ENCODE data around the gene SYNE1.

DNA sequence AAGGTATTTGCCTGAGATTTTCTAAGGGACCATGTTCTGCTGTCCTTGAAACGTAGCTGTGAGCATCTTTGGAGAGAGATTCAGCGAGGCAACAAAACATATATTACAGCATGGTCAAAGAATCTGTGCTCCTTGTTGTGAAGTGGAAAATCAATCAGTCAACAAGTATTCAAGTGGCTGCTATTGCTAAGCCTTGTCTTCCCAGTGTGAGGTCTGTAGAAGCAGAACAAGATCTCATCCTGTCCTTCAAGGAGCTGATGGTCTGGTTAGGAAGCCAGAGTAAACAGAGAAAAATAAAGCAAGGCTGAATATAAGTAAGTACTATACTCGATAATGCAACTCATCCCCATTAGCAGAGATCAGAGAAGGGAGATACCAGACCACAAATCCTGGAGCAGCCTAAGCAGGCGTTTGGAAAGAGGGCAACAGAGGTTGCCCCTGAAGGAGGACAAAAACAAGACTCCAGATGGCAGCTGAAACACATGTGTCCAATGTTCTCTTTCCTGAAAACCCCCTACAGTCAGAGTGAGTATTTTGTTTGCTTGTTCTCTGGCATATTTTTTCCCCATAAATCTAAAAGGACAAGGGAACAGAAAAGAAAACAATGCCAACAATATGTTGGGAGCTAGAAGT lies 392.0 kb downstream of the SYNE1 start:
- no peak for TF ChIP-seq POLR2A (IDR thresholded peaks at IDR 0.05)
- TF ChIP-seq, protein P1, sequence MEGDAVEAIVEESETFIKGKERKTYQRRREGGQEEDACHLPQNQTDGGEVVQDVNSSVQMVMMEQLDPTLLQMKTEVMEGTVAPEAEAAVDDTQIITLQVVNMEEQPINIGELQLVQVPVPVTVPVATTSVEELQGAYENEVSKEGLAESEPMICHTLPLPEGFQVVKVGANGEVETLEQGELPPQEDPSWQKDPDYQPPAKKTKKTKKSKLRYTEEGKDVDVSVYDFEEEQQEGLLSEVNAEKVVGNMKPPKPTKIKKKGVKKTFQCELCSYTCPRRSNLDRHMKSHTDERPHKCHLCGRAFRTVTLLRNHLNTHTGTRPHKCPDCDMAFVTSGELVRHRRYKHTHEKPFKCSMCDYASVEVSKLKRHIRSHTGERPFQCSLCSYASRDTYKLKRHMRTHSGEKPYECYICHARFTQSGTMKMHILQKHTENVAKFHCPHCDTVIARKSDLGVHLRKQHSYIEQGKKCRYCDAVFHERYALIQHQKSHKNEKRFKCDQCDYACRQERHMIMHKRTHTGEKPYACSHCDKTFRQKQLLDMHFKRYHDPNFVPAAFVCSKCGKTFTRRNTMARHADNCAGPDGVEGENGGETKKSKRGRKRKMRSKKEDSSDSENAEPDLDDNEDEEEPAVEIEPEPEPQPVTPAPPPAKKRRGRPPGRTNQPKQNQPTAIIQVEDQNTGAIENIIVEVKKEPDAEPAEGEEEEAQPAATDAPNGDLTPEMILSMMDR (IDR thresholded peaks at IDR 0.05), result no peak
- TF ChIP-seq EP300 (IDR thresholded peaks at IDR 0.05), result no peak
